GM19240 (cell line): ENCODE measurements around the gene PRAMEF11.
"Not testable (repeated sequence)": the region's sequence is repeated elsewhere in the genome, so short reads cannot be mapped to it uniquely, and the experiment has no call there.

Experiments
- DNase-seq: peaks from one replicate; pipeline ENCODE4 v3.0.0; 2011; ENCODE audit warnings: low spot score; ENCODE audit not compliant: insufficient read length

PRAMEF11 gene

GRCh38 chr1:12831310-12831709 lies at the start of gene PRAMEF11:
Gene PRAMEF11 (minus strand): TSS chr1:12831410. CDS start chr1:12828789, 2,621 bp downstream.
- not testable (repeated sequence) for DNase-seq

- not testable (repeated sequence) for DNase-seq
These were observed 47.2 kb upstream of the PRAMEF11 start for GRCh38 chr1:12878453-12878852.

GRCh38 chr1:12863131-12863880 lies 32.1 kb upstream of the PRAMEF11 start:
- DNase-seq: not testable (repeated sequence)

- DNase-seq: not testable (repeated sequence)
These were observed 25.6 kb upstream of the PRAMEF11 start, which contains the start of gene PRAMEF2 for GRCh38 chr1:12856786-12857185. Gene PRAMEF2 (plus strand): TSS chr1:12857086. CDS start chr1:12859010, 1,924 bp downstream.

GRCh38 chr1:12851779-12852178 lies 20.6 kb upstream of the PRAMEF11 start:
- no peak for DNase-seq

GRCh38 chr1:12848620-12849019 lies 17.4 kb upstream of the PRAMEF11 start, which contains the start of gene HNRNPCL1:
Gene HNRNPCL1 (minus strand): TSS chr1:12848720. CDS start chr1:12848289, 431 bp downstream.
- DNase-seq: not testable (repeated sequence)

GRCh38 chr1:12833251-12833650 lies 2.0 kb upstream of the PRAMEF11 start:
- DNase-seq: not testable (repeated sequence)

GRCh38 chr1:12819061-12819460 lies 12.1 kb downstream of the PRAMEF11 start:
- not testable (repeated sequence) for DNase-seq

GRCh38 chr1:12811409-12811784 lies 19.8 kb downstream of the PRAMEF11 start:
- DNase-seq: no peak

GRCh38 chr1:12810691-12811408 lies 20.4 kb downstream of the PRAMEF11 start:
- no peak for DNase-seq

- no peak for DNase-seq
These were observed 21.3 kb downstream of the PRAMEF11 start for GRCh38 chr1:12809933-12810332.

GRCh38 chr1:12799730-12800129 lies 31.5 kb downstream of the PRAMEF11 start:
- DNase-seq: no peak

- DNase-seq: no peak
These were observed 32.3 kb downstream of the PRAMEF11 start for GRCh38 chr1:12798911-12799310.

GRCh38 chr1:12791097-12791496 lies 40.1 kb downstream of the PRAMEF11 start, which contains the start of gene PRAMEF1:
Gene PRAMEF1 (plus strand): TSS chr1:12791397. CDS start chr1:12793228, 1,831 bp downstream.
- DNase-seq: not testable (repeated sequence)

GRCh38 chr1:12784729-12785128 lies 46.5 kb downstream of the PRAMEF11 start:
- not testable (repeated sequence) for DNase-seq

- not testable (repeated sequence) for DNase-seq
These were observed 47.4 kb downstream of the PRAMEF11 start for GRCh38 chr1:12783783-12784182.

GRCh38 chr1:12781488-12781887 lies 49.7 kb downstream of the PRAMEF11 start:
- DNase-seq: not testable (repeated sequence)

- DNase-seq: no peak
These were observed 52.3 kb downstream of the PRAMEF11 start for GRCh38 chr1:12778907-12779306.

- DNase-seq: no peak
These were observed 53.1 kb downstream of the PRAMEF11 start for GRCh38 chr1:12778061-12778460.

GRCh38 chr1:12776801-12777557 lies 54.2 kb downstream of the PRAMEF11 start:
- no peak for DNase-seq

GRCh38 chr1:12775443-12775842 lies 55.8 kb downstream of the PRAMEF11 start:
- no peak for DNase-seq
